HepG2 (cell line): ENCODE measurements around the gene ITPRIPL1. TPM values are rescaled to one million over a fixed set of nuclear protein-coding genes. Genes with fewer than 3 reads are reported as not detected.
A peak's percentile ranks its signal among the peaks of the same experiment; 100 is the strongest.

Experiments
- ATF5 ChIP-seq: sonication (generic); formaldehyde crosslinking; IDR thresholded peaks from 2 replicates; pipeline ENCODE4 v1.4.0; 2020; ENCODE audit warnings: mild to moderate bottlenecking, low read depth, missing genetic modification reagents
- ATF7 ChIP-seq, 2 experiments: fragments of 450-650 bp in 1 of 2; sonication (generic) in 1 of 2; formaldehyde crosslinking in 1 of 2; IDR thresholded peaks; 2 replicates each; pipeline versions ENCODE4 v1.4.0 to v1.6.1; 2016 to 2020; ENCODE audit warnings: antibody characterized with exemption in 1 of 2, mild to moderate bottlenecking in 1 of 2, missing genetic modification reagents in 1 of 2
- CCAR2 ChIP-seq: fragments of 200-400 bp; formaldehyde crosslinking; optimal IDR thresholded peaks from 2 replicates; pipeline ENCODE3; 2018; ENCODE audit warnings: low read depth, mild to moderate bottlenecking, low read length, moderate library complexity
- ELF1 ChIP-seq: sonication (generic); formaldehyde crosslinking; IDR thresholded peaks from 2 replicates; pipeline ENCODE4 v1.4.0; 2020; ENCODE audit warnings: missing genetic modification reagents
- EP300 ChIP-seq, 3 experiments: sonication (generic) in 1 of 3; formaldehyde crosslinking in 1 of 3; IDR thresholded peaks; 2 replicates each; pipeline versions ENCODE4 v1.5.1 to v1.6.1; 2011 to 2020; ENCODE audit warnings: low read depth in 2 of 3, low read length in 2 of 3, borderline replicate concordance in 1 of 3, improper control_type of control experiment in 1 of 3, mild to moderate bottlenecking in 1 of 3, missing genetic modification reagents in 1 of 3, moderate library complexity in 1 of 3
- FOXO4 ChIP-seq: sonication (generic); formaldehyde crosslinking; conservative IDR thresholded peaks from 2 replicates; pipeline ENCODE4 v1.8.1; 2023; ENCODE audit warnings: missing genetic modification reagents
- GPN1 ChIP-seq: sonication (generic); formaldehyde crosslinking; IDR thresholded peaks from 2 replicates; pipeline ENCODE4 v1.5.1; 2020; ENCODE audit warnings: missing genetic modification reagents, borderline replicate concordance
- GRHL1 ChIP-seq: sonication (generic); formaldehyde crosslinking; conservative IDR thresholded peaks from 2 replicates; pipeline ENCODE4 v1.8.0; 2022; ENCODE audit warnings: missing genetic modification reagents
- MNT ChIP-seq: fragments of 450-650 bp; IDR thresholded peaks from 2 replicates; pipeline ENCODE4 v1.6.1; 2016
- PAF1 ChIP-seq: IDR thresholded peaks from 2 replicates; pipeline ENCODE4 v1.6.1; 2016; ENCODE audit warnings: missing genetic modification reagents, missing compliant biosample characterization
- PRPF4 ChIP-seq: fragments of 200-400 bp; formaldehyde crosslinking; IDR thresholded peaks from 2 replicates; pipeline ENCODE4 v1.6.1; 2016; ENCODE audit warnings: low read length, low read depth; ENCODE audit not compliant: poor library complexity, severe bottlenecking
- SIN3B ChIP-seq: fragments of 150-350 bp; IDR thresholded peaks from 2 replicates; pipeline ENCODE4 v1.6.1; 2014; ENCODE audit warnings: low read length
- SOX6 ChIP-seq, 2 experiments: fragments of 450-650 bp in 1 of 2; sonication (generic) in 1 of 2; formaldehyde crosslinking in 1 of 2; IDR thresholded peaks; 2 replicates each; pipeline versions ENCODE4 v1.4.0 to v1.6.1; 2017 to 2020; ENCODE audit warnings: antibody characterized with exemption in 1 of 2, mild to moderate bottlenecking in 1 of 2, missing genetic modification reagents in 1 of 2
- ZNF18 ChIP-seq: sonication (generic); formaldehyde crosslinking; IDR thresholded peaks from 2 replicates; pipeline ENCODE4 v1.8.0; 2022; ENCODE audit warnings: mild to moderate bottlenecking, missing genetic modification reagents; ENCODE audit not compliant: insufficient replicate concordance
- ZNF335 ChIP-seq: sonication (generic); formaldehyde crosslinking; IDR thresholded peaks from 2 replicates; pipeline ENCODE4 v1.4.0; 2020; ENCODE audit warnings: missing genetic modification reagents
- ZNF546 ChIP-seq: sonication (generic); formaldehyde crosslinking; conservative IDR thresholded peaks from 2 replicates; pipeline ENCODE4 v1.8.1; 2023; ENCODE audit warnings: mild to moderate bottlenecking, missing genetic modification reagents
- ZNF629 ChIP-seq: sonication (generic); formaldehyde crosslinking; conservative IDR thresholded peaks from 2 replicates; pipeline ENCODE4 v1.5.0; 2020; ENCODE audit warnings: missing genetic modification reagents
- ZNF713 ChIP-seq: sonication (generic); formaldehyde crosslinking; IDR thresholded peaks from 2 replicates; pipeline ENCODE4 v1.4.0; 2020; ENCODE audit warnings: mild to moderate bottlenecking, missing genetic modification reagents
- ZNF772 ChIP-seq: sonication (generic); formaldehyde crosslinking; IDR thresholded peaks from 2 replicates; pipeline ENCODE4 v1.5.0; 2020; ENCODE audit warnings: mild to moderate bottlenecking, missing genetic modification reagents
- ZNF782 ChIP-seq: sonication (generic); formaldehyde crosslinking; IDR thresholded peaks from 2 replicates; pipeline ENCODE4 v1.4.0; 2020; ENCODE audit warnings: missing genetic modification reagents, mild to moderate bottlenecking, borderline replicate concordance
- polyA plus RNA-seq, 8 experiments: library from polyadenylated mRNA; depleted of rRNA in 3 of 8; stranded (reverse) in 7 of 8; unstranded in 1 of 8; fragments of >200 nt; fragmentation: Illumina TruSeq in 4 of 8; extraction: Trizol in 4 of 8; gene quantifications; 2 replicates each; pipeline versions ENCODE4 v1.2.1 to v1.2.3, GENCODE V29; 2011 to 2016; ENCODE audit warnings: low read depth in 4 of 8, missing spikeins in 1 of 8, mixed read lengths in 1 of 8; ENCODE audit not compliant: insufficient read depth in 1 of 8
- total RNA-seq, 5 experiments: library from RNA; depleted of rRNA; stranded (reverse); fragments of >200 nt; fragmentation: Illumina TruSeq; extraction: Trizol; gene quantifications; 2 replicates each; pipeline ENCODE4 v1.2.3, GENCODE V29; 2016; ENCODE audit warnings: low read depth in 1 of 5

ITPRIPL1 gene
- total and polyA plus RNA-seq, 2 of the 13 experiments (the other 11 are each of a cell fraction or from before 2014, with no cell fraction given) = 4.3 to 11.7 TPM

- TF ChIP-seq GRHL1 (CRISPR knock-in tag) = no peak
- TF ChIP-seq ZNF629 (CRISPR knock-in tag) = peak; percentile 47; the same call in 1 of the 2 replicates
- peak; percentile 27; the same call in 1 of the 2 replicates for TF ChIP-seq ZNF713
- TF ChIP-seq ATF7 (IDR thresholded peaks at IDR 0.05) = no peak
- peak; percentile 92 for TF ChIP-seq ATF7 (CRISPR knock-in tag; IDR thresholded peaks at IDR 0.05)
- TF ChIP-seq MNT = peak; percentile 67
- no peak; the same call in 1 of the 2 replicates for TF ChIP-seq GPN1 (CRISPR knock-in tag)
- TF ChIP-seq ZNF335 (CRISPR knock-in tag) = peak; percentile 74; the same call in 1 of the 2 replicates
- peak; percentile 97; the same call in 1 of the 2 replicates for TF ChIP-seq ZNF782 (CRISPR knock-in tag)
- peak; percentile 95 for TF ChIP-seq ATF5 (CRISPR knock-in tag)
- peak; percentile 78; the same call in 1 of the 2 replicates for TF ChIP-seq SIN3B
- TF ChIP-seq SOX6 (IDR thresholded peaks at IDR 0.05) = no peak
- peak; percentile 74 for TF ChIP-seq SOX6 (CRISPR knock-in tag; IDR thresholded peaks at IDR 0.05)
- TF ChIP-seq ZNF546 (CRISPR knock-in tag) = peak; percentile 79; the same call in 1 of the 2 replicates
- peak; percentile 95 for TF ChIP-seq ZNF18
- no peak for TF ChIP-seq EP300 (IDR thresholded peaks at IDR 0.05; ENCODE audit: low read depth in 2 of 2, low read length in 2 of 2)
- TF ChIP-seq EP300 (CRISPR knock-in tag; IDR thresholded peaks at IDR 0.05; ENCODE audit: borderline replicate concordance) = no peak; the same call in 1 of the 2 replicates
- no peak for TF ChIP-seq PRPF4
- TF ChIP-seq CCAR2 = no peak
- peak; percentile 96 for TF ChIP-seq ZNF772 (CRISPR knock-in tag)
- peak; percentile 94 for TF ChIP-seq ELF1
- no peak for TF ChIP-seq PAF1
- 0 out of 2 replicates have a peak, but pooled peaks have one; percentile 33 for TF ChIP-seq FOXO4 (CRISPR knock-in tag)
Measured at GRCh38 chr2:96305091-96305978, 19.8 kb upstream of the ITPRIPL1 start, which contains the start of gene SNRNP200 (continued).
